Measurements from ENCODE around the gene GZMA. TPM values are rescaled to one million over a fixed set of nuclear protein-coding genes. Genes with fewer than 3 reads are reported as not detected.

Gene GZMA
- total RNA-seq, 2 donors from 2014 or later: 0.55 TPM; not detected in 1

- TF ChIP-seq CTCF (IDR thresholded peaks at IDR 0.05): no peak
- Histone ChIP-seq H3K4me3 (no peak overlapping the region), H3K4me1 (no peaks in the 10 kb centered on the region), H3K27ac (no peak overlapping the region), H3K27me3 (no peaks in the 10 kb centered on the region), H3K36me3 (no peaks in the 10 kb centered on the region), H3K9me3 (no peaks in the 10 kb centered on the region)
- no peak for DNase-seq (ENCODE audit: low spot score)
These were observed 11.6 kb downstream of the GZMA start for GRCh38 chr5:55114061-55114460.

- Histone ChIP-seq H3K36me3 (no peaks in the 10 kb centered on the region), H3K27ac (no peak overlapping the region), H3K4me3 (no peak overlapping the region), H3K4me1 (no peaks in the 10 kb centered on the region), H3K27me3 (no peaks in the 10 kb centered on the region), H3K9me3 (no peaks in the 10 kb centered on the region)
- DNase-seq (ENCODE audit: low spot score): no peak
- no peak for TF ChIP-seq CTCF (IDR thresholded peaks at IDR 0.05)
These were observed 20.9 kb downstream of the GZMA start for GRCh38 chr5:55123365-55123764.

GRCh38 chr5:55134053-55134722 lies 31.7 kb downstream of the GZMA start:
- Histone ChIP-seq H3K4me3 (no peak overlapping the region), H3K27ac (no peak overlapping the region), H3K4me1 (no peaks in the 10 kb centered on the region), H3K36me3 (no peaks in the 10 kb centered on the region), H3K27me3 (no peaks in the 10 kb centered on the region), H3K9me3 (peaks cover 0 to 8% of the 10 kb centered on the region in 2 donors)
- no peak for TF ChIP-seq CTCF (IDR thresholded peaks at IDR 0.05)
- no peak for DNase-seq (ENCODE audit: low spot score)

GRCh38 chr5:55136521-55136920 lies 34.1 kb downstream of the GZMA start:
- Histone ChIP-seq H3K9me3 (no peaks in the 10 kb centered on the region), H3K4me3 (no peak overlapping the region), H3K4me1 (no peaks in the 10 kb centered on the region), H3K36me3 (no peaks in the 10 kb centered on the region), H3K27ac (no peak overlapping the region), H3K27me3 (no peaks in the 10 kb centered on the region)
- no peak for TF ChIP-seq CTCF (IDR thresholded peaks at IDR 0.05)
- DNase-seq (ENCODE audit: low spot score): no peak

- Histone ChIP-seq H3K27me3 (no peaks in the 10 kb centered on the region), H3K27ac (no peak overlapping the region), H3K4me1 (no peaks in the 10 kb centered on the region), H3K4me3 (no peak overlapping the region), H3K36me3 (no peaks in the 10 kb centered on the region), H3K9me3 (no peaks in the 10 kb centered on the region)
- DNase-seq (ENCODE audit: low spot score): no peak
- TF ChIP-seq CTCF (IDR thresholded peaks at IDR 0.05): no peak
These were observed 38.6 kb downstream of the GZMA start for GRCh38 chr5:55140908-55141665.
